ENCODE data around the gene KHDC3L.

- TF ChIP-seq CTCF (IDR thresholded peaks at IDR 0.05) (no peak), POLR2AphosphoS5 (IDR thresholded peaks at IDR 0.05) (no peak), EP300 (IDR thresholded peaks at IDR 0.05) (no peak)
These were observed at the start of gene KHDC3L for GRCh38 chr6:73362358-73362757.

All from sigmoid colon (tissue), 4 donors.